ENCODE data around the gene GSTO1.

The GSTO1 gene

GRCh38 chr10:104223304-104223703 is 31.4 kb upstream of the GSTO1 start:
- no peak for TF ChIP-seq CTCF (IDR thresholded peaks at IDR 0.05; ENCODE audit: borderline replicate concordance, control extremely low read depth, extremely low read depth, insufficient read depth, missing control alignments)
- in situ Hi-C loops (cut with MboI; ENCODE audit: low sequenced_read_pairs, unreplicated experiment), result loop anchor here (25.0 kb wide), 1 partner anchor 336 kb away; no protein-coding TSS in a partner anchor
- no peak for DNase-seq (ENCODE audit: low spot score)

DNA sequence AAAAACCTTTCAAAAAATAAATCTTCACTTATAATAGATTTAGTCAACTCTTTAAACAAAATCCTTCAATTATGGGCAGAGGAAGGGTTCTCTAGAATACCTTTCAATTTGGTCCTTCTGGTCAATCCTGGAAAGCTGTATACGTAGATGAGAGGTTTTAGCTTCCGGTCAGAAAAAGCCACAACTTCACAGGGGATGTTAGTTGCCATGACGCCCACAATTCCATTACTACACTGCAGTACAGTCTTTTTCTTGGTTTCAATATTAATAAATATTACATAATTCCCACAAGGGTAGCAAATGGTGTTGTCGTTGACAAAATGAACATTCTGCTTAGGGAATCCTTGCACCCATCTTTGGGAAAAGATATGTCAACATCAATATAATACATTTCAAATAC is 24.2 kb upstream of the GSTO1 start:
- no peak for TF ChIP-seq CTCF (IDR thresholded peaks at IDR 0.05; ENCODE audit: borderline replicate concordance, control extremely low read depth, extremely low read depth, insufficient read depth, missing control alignments)
- in situ Hi-C loops (cut with MboI; ENCODE audit: low sequenced_read_pairs, unreplicated experiment), result no loop called here
- peak; percentile 49 for DNase-seq (ENCODE audit: low spot score)

DNA sequence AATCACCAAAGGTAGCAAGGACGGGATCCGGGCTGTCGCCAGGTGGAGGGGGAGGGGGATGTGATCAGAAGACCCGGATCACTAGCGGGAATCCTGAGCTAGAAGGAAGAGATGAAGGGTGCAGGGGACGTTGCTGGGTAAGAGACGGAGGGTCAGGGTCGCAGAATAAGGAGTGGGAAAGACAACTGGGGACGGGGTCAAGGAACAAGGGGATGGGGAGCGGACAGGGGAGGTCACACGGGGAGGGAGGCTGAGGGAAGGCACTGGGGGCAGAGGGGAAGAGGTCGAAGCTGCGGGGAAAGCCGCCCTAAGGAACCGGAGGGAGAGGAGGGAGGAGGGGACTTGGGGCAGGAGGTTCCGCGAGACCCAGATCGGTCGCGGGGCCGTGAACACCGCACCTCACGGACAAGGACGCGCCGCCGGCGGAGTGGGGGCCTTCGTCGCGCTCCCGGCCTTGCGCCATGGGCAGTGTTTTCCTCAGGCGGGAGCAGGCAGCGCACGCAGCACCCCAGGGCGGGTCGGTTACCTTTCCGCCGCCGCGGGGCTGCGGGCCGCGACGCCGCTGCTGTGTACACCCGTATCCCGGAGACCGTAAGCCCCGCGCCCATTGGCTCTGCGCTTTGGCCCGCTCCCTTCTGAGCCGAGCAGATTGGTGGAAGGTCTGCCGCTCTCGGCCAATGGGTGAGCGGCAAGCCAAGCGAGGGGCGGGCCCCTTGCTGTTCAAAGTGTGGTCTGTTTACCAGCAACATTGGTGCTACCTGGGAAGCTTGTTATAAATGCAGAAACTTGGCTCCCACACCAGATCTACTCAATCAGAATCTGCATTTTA is 22.7 kb upstream of the GSTO1 start, which contains the start of gene CFAP43:
Gene CFAP43, minus strand, starts transcription at position 581 of the 829 bp plus-strand sequence. Its CDS starts 118 bp downstream, at position 463.
- peak; percentile 99 for DNase-seq (ENCODE audit: low spot score)
- TF ChIP-seq CTCF (IDR thresholded peaks at IDR 0.05; ENCODE audit: borderline replicate concordance, control extremely low read depth, extremely low read depth, insufficient read depth, missing control alignments), result no peak
- in situ Hi-C loops (cut with MboI; ENCODE audit: low sequenced_read_pairs, unreplicated experiment), result no loop called here

GRCh38 chr10:104232613-104233102 is 22.0 kb upstream of the GSTO1 start:
- TF ChIP-seq CTCF (IDR thresholded peaks at IDR 0.05; ENCODE audit: borderline replicate concordance, control extremely low read depth, extremely low read depth, insufficient read depth, missing control alignments), result no peak
- in situ Hi-C loops (cut with MboI; ENCODE audit: low sequenced_read_pairs, unreplicated experiment), result no loop called here
- DNase-seq (ENCODE audit: low spot score), result no peak

DNA sequence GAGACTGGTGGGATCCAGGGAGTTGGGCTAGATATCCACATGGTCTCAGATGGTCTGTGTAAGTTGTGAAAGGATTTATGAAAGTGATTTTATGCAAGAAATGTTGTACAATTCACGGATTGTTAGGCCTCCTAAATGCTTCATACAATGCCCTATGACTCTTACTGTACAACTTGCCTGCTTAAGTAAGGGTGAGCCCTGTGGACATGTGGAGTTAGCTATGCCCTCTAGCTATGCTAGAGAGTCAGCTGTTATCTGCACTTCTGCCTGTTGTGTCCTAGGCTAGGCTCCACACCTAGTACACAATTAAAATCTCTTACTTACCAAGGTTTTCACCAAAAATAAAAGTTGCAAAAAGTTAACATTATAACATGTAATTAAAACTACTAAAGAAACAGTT is 20.9 kb upstream of the GSTO1 start:
- in situ Hi-C loops (cut with MboI; ENCODE audit: low sequenced_read_pairs, unreplicated experiment), result no loop called here
- no peak for TF ChIP-seq CTCF (IDR thresholded peaks at IDR 0.05; ENCODE audit: borderline replicate concordance, control extremely low read depth, extremely low read depth, insufficient read depth, missing control alignments)
- DNase-seq (ENCODE audit: low spot score), result no peak

DNA sequence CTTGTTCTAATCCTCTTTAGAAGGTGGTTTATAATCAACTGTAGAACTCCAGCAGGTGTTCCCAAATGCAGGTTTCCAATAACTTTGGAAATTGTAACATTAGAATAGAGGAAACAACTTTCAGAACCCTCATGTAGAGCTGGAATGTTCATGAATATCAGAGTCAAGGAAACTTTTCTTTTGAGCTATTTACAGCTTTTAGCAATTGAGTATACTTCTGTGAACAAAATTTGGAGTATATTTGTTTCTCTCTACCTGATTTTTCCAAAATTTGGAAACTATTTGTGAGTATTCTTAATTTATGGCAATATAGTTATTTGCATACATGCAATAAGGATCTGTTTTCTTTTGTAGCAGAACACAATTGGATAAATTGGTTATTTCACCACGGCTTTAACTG is 19.8 kb upstream of the GSTO1 start:
- in situ Hi-C loops (cut with MboI; ENCODE audit: low sequenced_read_pairs, unreplicated experiment), result no loop called here
- no peak for TF ChIP-seq CTCF (IDR thresholded peaks at IDR 0.05; ENCODE audit: borderline replicate concordance, control extremely low read depth, extremely low read depth, insufficient read depth, missing control alignments)
- DNase-seq (ENCODE audit: low spot score), result no peak

Data from GM13976 (cell line).